Upper lobe of left lung (tissue), 6 donors: ENCODE measurements around the gene BTN3A1. TPM values are rescaled to one million over a fixed set of nuclear protein-coding genes. Genes with fewer than 3 reads are reported as not detected.
A peak's percentile ranks its signal among the peaks of the same experiment; 100 is the strongest.
"Not testable (repeated sequence)": the region's sequence is repeated elsewhere in the genome, so short reads cannot be mapped to it uniquely, and the experiment has no call there.

Experiments used
- ATAC-seq, 2 donors: fragments of 200-7000 bp; cut with Tn5 transposase; one replicate each; pipeline ENCODE4 v1.9.1; 2022; ENCODE audit warnings: mild to moderate bottlenecking in 2 of 2, moderate library complexity in 2 of 2; ENCODE audit not compliant: low FRiP score in 2 of 2
- DNase-seq, 2 donors: peaks; one replicate each; pipeline ENCODE4 v3.0.0-alpha.2; 2019 to 2020
- H3K27ac ChIP-seq, 4 donors: fragments of 200-600 bp; sonication (generic); one replicate each; pipeline ENCODE4 v1.5.1; 2016 to 2019
- H3K27me3 ChIP-seq, 4 donors: fragments of 200-600 bp; sonication (generic); one replicate each; pipeline ENCODE4 v1.5.1; 2017 to 2019
- H3K36me3 ChIP-seq, 4 donors: fragments of 200-600 bp; sonication (generic); one replicate each; pipeline ENCODE4 v1.5.1; 2016 to 2019
- H3K4me1 ChIP-seq, 4 donors: fragments of 200-600 bp; sonication (generic); one replicate each; pipeline ENCODE4 v1.5.1; 2018 to 2019
- H3K4me3 ChIP-seq, 4 donors: fragments of 200-600 bp; sonication (generic); one replicate each; pipeline ENCODE4 v1.5.1; 2017 to 2019; ENCODE audit warnings: mild to moderate bottlenecking in 2 of 4, moderate library complexity in 1 of 4
- H3K9me3 ChIP-seq, 4 donors: fragments of 200-600 bp; sonication (generic); one replicate each; pipeline ENCODE4 v1.5.1; 2018 to 2019
- CTCF ChIP-seq, 6 experiments: fragments of 450-650 bp in 4 of 6; fragments of 200-600 bp in 2 of 6; sonication (generic) in 2 of 6; IDR thresholded peaks; one replicate each; pipeline ENCODE4 v1.5.1; 2016 to 2019; ENCODE audit warnings: antibody characterized with exemption in 6 of 6
- EP300 ChIP-seq, 4 donors: sonication (generic); formaldehyde crosslinking; IDR thresholded peaks; one replicate each; pipeline ENCODE4 v1.5.1; 2017; ENCODE audit warnings: antibody characterized with exemption in 4 of 4, control low read depth in 2 of 4
- POLR2A ChIP-seq, 4 donors: fragments of 450-650 bp; IDR thresholded peaks; one replicate each; pipeline ENCODE4 v1.5.1; 2016 to 2017; ENCODE audit warnings: antibody characterized with exemption in 4 of 4, mild to moderate bottlenecking in 2 of 4
- POLR2AphosphoS5 ChIP-seq, 2 donors: sonication (generic); formaldehyde crosslinking; IDR thresholded peaks; one replicate each; pipeline ENCODE4 v1.5.1; 2017; ENCODE audit warnings: antibody characterized with exemption in 2 of 2
- WGBS, 2 donors: methylation state at CpG; one replicate each; pipeline ENCODE4 v1.1.5; 2017 to 2018; 5-methylcytosine and 5-hydroxymethylcytosine counted together
- total RNA-seq, 6 donors: library from RNA; depleted of rRNA in 4 of 6; stranded (reverse); fragments of >200 nt in 4 of 6; gene quantifications; one replicate each; pipeline versions ENCODE4 v1.1.0 to v1.2.1, GENCODE V29; 2016 to 2021
- donor health status: DM: no; HTN: no; CAD: no; lungs with moderate emphysema.
- donor health status: DM: no; HTN: yes; CAD: no; lungs with severe emphysema.

Gene BTN3A1
- total RNA-seq, 6 donors from 2014 or later, result 24.9 to 55.8 (median 34.6) TPM

- no peaks in the 10 kb centered on the region for H3K9me3 ChIP-seq
- 80 to 85% methylated on average over 15 to 16 of the region's 16 CpGs for WGBS, 2 donors
- no peak for ATAC-seq
- peak overlapping the region in 1 of 4 donors; percentile 97 for H3K27ac ChIP-seq
- peaks cover 16 to 43% (median 35%) of the 10 kb centered on the region in 4 donors for H3K36me3 ChIP-seq
- H3K4me1 ChIP-seq, result peaks cover 38 to 53% (median 47%) of the 10 kb centered on the region in 4 donors
- TF ChIP-seq EP300 (IDR thresholded peaks at IDR 0.05), result no peak
- no peak for TF ChIP-seq POLR2AphosphoS5 (IDR thresholded peaks at IDR 0.05)
- no peak for TF ChIP-seq CTCF (IDR thresholded peaks at IDR 0.05)
- no peak for TF ChIP-seq POLR2A (IDR thresholded peaks at IDR 0.05)
- H3K4me3 ChIP-seq, result peak overlapping the region in 3 of 4 donors; percentile 63 to 78 (median 66)
- no peaks in the 10 kb centered on the region for H3K27me3 ChIP-seq
- no peak for DNase-seq
These were observed 57.1 kb downstream of the BTN3A1 start for GRCh38 chr6:26459023-26459810.

- H3K4me3 ChIP-seq, result peak overlapping the region in 1 of 4 donors; percentile 78
- H3K27me3 ChIP-seq, H3K9me3 ChIP-seq, H3K27ac ChIP-seq, ATAC-seq, DNase-seq: not testable (repeated sequence)
- H3K36me3 ChIP-seq, result peaks cover 33 to 64% (median 56%) of the 10 kb centered on the region in 4 donors
- 77 to 80% methylated on average over 5 of the region's 5 CpGs for WGBS, 2 donors
- peaks cover 38 to 53% (median 47%) of the 10 kb centered on the region in 4 donors for H3K4me1 ChIP-seq
These were observed 59.3 kb downstream of the BTN3A1 start for GRCh38 chr6:26461353-26461752.

- TF ChIP-seq POLR2AphosphoS5 (IDR thresholded peaks at IDR 0.05), result no peak
- no peak for DNase-seq
- H3K27me3 ChIP-seq, result no peaks in the 10 kb centered on the region
- peak overlapping the region in 1 of 4 donors; percentile 16 for H3K27ac ChIP-seq
- no peaks in the 10 kb centered on the region for H3K9me3 ChIP-seq
- WGBS, 2 donors, result 77 to 85% methylated on average over 3 to 4 of the region's 4 CpGs
- H3K4me1 ChIP-seq, result peaks cover 26 to 39% (median 35%) of the 10 kb centered on the region in 4 donors
- H3K4me3 ChIP-seq, result no peak overlapping the region
- H3K36me3 ChIP-seq, result peaks cover 51 to 91% (median 82%) of the 10 kb centered on the region in 4 donors
- ATAC-seq, result no peak
These were observed 61.9 kb downstream of the BTN3A1 start for GRCh38 chr6:26464014-26464413.

- H3K4me3 ChIP-seq, result no peak overlapping the region
- H3K9me3 ChIP-seq, result no peaks in the 10 kb centered on the region
- H3K4me1 ChIP-seq, result peaks cover 21 to 34% (median 30%) of the 10 kb centered on the region in 4 donors
- no peak for ATAC-seq
- peaks cover 51 to 92% (median 80%) of the 10 kb centered on the region in 4 donors for H3K36me3 ChIP-seq
- WGBS, 2 donors, result 91 to 97% methylated on average over 7 of the region's 7 CpGs
- H3K27ac ChIP-seq, result peak overlapping the region in 2 of 4 donors; percentile 1 to 16
- no peaks in the 10 kb centered on the region for H3K27me3 ChIP-seq
- DNase-seq, result no peak
- TF ChIP-seq CTCF (IDR thresholded peaks at IDR 0.05) (no peak), EP300 (IDR thresholded peaks at IDR 0.05) (no peak), POLR2A (IDR thresholded peaks at IDR 0.05) (no peak), POLR2AphosphoS5 (IDR thresholded peaks at IDR 0.05) (no peak)
These were observed 62.5 kb downstream of the BTN3A1 start for GRCh38 chr6:26464416-26465131.

Other genes starting within 250 kb of the BTN3A1 start
- 10 to 100 TPM; 30.1 to 71.2 (median 54.2) TPM for gene BTN3A2, start 37.1 kb upstream of the BTN3A1 start, total RNA-seq
- 10 to 100 TPM; 12.2 to 59.7 (median 26.3) TPM for gene BTN2A2, start 19.2 kb upstream of the BTN3A1 start, total RNA-seq
- 10 to 100 TPM; 18.7 to 51.3 (median 38.0) TPM for gene BTN3A3, start 38.2 kb downstream of the BTN3A1 start, total RNA-seq
- gene BTN2A1, start 55.7 kb downstream of the BTN3A1 start, total RNA-seq, result 10 to 100 TPM; 17.2 to 34.6 (median 21.2) TPM
- not detected for gene BTN1A1, start 98.0 kb downstream of the BTN3A1 start, total RNA-seq
- gene HMGN4, start 136.1 kb downstream of the BTN3A1 start, total RNA-seq, result 10 to 100 TPM; 35.6 to 76.7 (median 45.5) TPM
- 10 to 100 TPM in 4 of 6 donors, 1 to 10 TPM in 2; 6.3 to 22.5 (median 15.4) TPM for gene ABT1, start 194.7 kb downstream of the BTN3A1 start, total RNA-seq